Measurements from ENCODE around the gene LY6G6C.

DNA sequence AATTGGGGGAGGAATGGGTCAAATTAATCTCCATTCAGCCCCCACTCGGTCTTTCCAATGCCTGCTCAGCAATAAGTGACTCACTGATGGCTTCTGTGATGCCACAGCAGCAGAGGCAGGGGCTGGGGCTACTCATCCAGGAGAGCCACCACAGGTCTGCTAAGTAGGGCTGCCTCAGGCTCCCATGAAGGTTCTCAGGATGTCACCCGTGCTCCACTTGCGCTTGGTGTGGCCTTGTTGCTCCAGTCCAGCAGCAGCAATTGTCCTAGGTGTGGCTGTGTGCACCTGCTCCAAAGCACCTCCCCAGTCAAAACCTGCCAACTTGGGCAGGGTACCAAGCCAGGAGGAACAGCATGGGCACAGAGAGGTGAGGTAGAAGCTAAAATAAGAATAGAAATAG, 627 bp upstream of the LY6G6C start:
- TF ChIP-seq ZNF274 (IDR thresholded peaks at IDR 0.05; ENCODE audit: low read depth, low read length), result no peak
- TF ChIP-seq YY1 (IDR thresholded peaks at IDR 0.05; ENCODE audit: insufficient read depth, insufficient read length), result no peak
- TF ChIP-seq SUZ12 (IDR thresholded peaks at IDR 0.05; ENCODE audit: extremely low read depth, insufficient read depth, insufficient read length), result no peak
